Stimulated activated CD8-positive, alpha-beta memory T cell treated with anti-CD3 and anti-CD28 coated beads, Interleukin-7, amount 100 ng/mL, for 48 hours (primary cell): Measurements from ENCODE around the gene WBP2NL.
A peak's percentile ranks its signal among the peaks of the same experiment; 100 is the strongest.
"Not testable (repeated sequence)": the region's sequence is repeated elsewhere in the genome, so short reads cannot be mapped to it uniquely, and the experiment has no call there.

ENCODE experiments used
- DNase-seq, 2 donors: peaks; one replicate each; pipeline ENCODE4 v3.0.0-alpha.2; 2020; ENCODE audit warnings: low read depth in 1 of 2; ENCODE audit errors: extremely low read depth in 1 of 2

WBP2NL gene

DNA sequence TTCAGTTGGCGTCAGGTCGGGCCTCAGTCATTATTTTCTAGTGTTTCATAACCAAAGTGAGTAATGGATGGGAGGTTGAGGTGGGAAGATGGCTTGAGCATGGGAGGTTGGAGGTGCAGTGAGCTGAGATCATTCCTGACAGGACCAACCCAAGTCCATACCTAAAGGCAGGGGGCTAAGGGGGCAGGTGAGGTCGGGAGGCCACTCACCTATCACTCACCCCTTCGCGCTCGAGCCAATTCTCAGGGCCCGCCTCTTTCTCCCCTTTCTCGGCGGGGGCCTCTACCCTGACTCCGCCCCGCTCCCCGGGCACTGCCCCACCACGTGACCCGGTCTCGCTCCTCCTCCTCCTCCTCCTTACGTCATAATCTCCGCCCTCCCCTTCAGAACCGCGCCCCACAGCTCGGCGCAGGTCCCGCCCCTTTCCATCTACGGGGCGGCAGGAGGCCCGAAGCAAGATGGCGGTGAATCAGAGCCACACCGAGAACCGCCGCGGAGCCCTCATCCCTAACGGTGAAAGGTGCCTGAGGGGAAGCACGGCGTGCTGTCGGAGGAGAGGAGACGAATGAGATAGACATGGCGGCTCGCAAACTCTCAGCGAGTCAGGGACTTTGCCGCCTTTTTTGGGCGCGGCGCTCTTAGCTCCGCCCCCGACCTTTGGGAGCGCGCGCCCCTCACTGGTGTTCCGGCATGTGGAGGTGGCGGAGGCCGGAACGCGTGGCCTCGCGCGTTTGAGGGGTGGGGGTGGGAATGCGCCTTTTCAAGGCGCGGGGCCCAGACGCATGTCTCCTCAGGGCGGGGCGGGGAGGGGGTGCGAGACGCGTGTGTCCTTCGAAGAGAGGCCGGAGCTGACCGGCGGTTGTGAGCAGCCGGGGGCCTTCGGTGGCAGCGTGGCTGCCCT lies at the start of gene WBP2NL:
WBP2NL (plus strand) TSS at position 428 of the 901 bp plus-strand sequence; CDS start at position 459, 31 bp downstream.
- DNase-seq = peak; percentile 66 to 80

DNA sequence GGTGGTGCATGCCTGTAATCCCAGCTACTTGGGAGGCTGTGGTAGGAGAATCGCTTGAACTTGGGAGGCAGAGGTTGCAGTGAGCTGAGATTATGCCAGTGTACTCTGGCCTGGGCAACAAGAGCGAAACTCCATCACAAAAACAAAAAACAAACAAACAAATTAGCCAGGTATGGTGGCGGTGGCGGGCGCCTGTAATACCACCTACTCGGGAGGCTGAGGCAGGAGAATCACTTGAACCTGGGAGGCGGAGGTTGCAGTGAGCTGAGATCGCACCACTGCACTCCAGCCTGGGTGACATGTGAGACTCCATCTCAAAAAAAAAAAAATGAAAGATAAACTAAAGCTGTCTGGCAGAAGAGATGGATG lies 49.7 kb upstream of the WBP2NL start:
- DNase-seq = not testable (repeated sequence)

GRCh38 chr22:41949297-41949965 lies 49.2 kb upstream of the WBP2NL start:
- DNase-seq = no peak

- DNase-seq = no peak
Observed at GRCh38 chr22:41951898-41952474, 46.6 kb upstream of the WBP2NL start, which contains the start of gene SMIM45. TSS of gene SMIM45 (plus strand) at chr22:41952150.

GRCh38 chr22:41952713-41953112 lies 45.9 kb upstream of the WBP2NL start:
- DNase-seq = no peak

- no peak for DNase-seq
Observed at GRCh38 chr22:41957941-41958556, 40.5 kb upstream of the WBP2NL start.

GRCh38 chr22:41963453-41964111 lies 35.0 kb upstream of the WBP2NL start:
- DNase-seq = no peak

DNA sequence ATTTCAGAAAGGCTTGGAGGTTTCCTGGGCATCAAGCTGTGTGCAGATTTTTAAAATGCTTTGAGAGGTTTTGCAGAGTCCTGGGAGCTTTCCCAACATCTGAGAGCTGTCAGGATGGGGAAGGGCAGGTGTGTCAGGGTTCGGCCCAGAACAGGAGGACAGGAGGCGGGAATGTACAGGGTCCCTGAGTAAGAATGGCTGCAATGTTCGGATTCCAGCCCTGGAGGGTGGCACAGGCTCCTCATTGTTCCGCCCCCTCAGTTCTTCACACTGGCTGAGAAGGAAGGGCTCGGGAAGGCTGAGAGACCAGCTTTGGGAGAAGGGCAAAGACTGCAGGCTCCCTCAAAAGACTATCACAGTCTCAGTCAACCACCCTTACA lies 34.5 kb upstream of the WBP2NL start:
- DNase-seq = no peak

GRCh38 chr22:41966225-41966606 lies 32.4 kb upstream of the WBP2NL start:
- no peak for DNase-seq

DNA sequence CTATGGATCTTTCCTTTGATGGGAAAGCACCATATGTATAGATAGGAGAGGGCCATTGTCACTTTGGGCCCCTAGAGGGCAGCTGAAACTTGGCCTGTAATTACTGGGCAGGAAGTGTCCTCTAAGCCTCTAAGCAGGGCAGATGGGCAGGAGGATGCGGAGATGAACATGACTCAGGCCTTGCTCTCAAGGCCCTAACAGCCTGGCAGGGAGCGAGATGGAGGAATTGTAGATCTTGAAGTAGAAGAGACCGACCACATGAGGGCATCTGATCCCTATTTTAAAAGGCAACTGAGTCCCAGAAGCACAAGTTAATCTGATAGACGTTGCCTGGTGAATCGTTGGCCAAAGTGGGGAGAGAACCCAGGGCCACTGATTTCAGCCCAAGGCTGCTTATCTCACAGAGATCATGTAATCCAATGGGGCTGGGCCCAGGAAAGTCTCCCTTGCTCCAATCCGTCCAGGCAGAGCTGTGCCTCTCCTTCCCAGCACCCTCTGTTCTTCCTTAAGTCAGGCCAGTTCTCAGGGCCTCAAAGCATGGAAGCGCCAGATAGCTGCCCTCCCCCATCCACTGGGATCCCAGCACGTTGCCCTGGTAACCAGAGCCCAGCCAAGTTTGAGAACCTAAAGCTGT lies 31.9 kb upstream of the WBP2NL start:
- DNase-seq = no peak

- DNase-seq = no peak
Observed at GRCh38 chr22:41968601-41969000, 30.0 kb upstream of the WBP2NL start.

- DNase-seq = no peak
Observed at GRCh38 chr22:41969110-41969646, 29.4 kb upstream of the WBP2NL start, which contains the start of gene SEPTIN3. TSS of gene SEPTIN3 (plus strand) at chr22:41969443. CDS start at chr22:41971493, 2,050 bp downstream.

DNA sequence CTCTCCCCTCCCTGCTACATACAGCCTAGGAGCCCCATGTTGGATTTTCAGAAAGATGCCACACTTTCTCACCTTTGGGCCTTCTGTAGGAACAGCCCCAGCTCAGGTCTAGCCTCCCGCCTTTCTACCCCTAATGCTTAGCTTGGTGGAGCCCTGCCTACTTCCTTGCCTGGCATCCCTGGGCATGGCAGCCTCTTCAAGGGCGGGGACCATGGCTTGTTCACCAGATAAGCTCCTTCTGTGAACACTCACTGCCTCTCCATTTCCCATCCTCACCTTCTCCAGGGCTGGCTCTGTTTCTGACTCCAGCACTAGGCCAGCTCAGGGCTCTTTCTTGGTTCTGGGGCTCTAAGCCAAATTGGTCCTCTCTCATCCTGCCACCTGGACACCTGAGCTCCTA lies 28.0 kb upstream of the WBP2NL start:
- no peak for DNase-seq

GRCh38 chr22:41971431-41971830 lies 27.2 kb upstream of the WBP2NL start:
- DNase-seq = no peak

- no peak for DNase-seq
Observed at GRCh38 chr22:41974691-41975290, 23.8 kb upstream of the WBP2NL start.

DNA sequence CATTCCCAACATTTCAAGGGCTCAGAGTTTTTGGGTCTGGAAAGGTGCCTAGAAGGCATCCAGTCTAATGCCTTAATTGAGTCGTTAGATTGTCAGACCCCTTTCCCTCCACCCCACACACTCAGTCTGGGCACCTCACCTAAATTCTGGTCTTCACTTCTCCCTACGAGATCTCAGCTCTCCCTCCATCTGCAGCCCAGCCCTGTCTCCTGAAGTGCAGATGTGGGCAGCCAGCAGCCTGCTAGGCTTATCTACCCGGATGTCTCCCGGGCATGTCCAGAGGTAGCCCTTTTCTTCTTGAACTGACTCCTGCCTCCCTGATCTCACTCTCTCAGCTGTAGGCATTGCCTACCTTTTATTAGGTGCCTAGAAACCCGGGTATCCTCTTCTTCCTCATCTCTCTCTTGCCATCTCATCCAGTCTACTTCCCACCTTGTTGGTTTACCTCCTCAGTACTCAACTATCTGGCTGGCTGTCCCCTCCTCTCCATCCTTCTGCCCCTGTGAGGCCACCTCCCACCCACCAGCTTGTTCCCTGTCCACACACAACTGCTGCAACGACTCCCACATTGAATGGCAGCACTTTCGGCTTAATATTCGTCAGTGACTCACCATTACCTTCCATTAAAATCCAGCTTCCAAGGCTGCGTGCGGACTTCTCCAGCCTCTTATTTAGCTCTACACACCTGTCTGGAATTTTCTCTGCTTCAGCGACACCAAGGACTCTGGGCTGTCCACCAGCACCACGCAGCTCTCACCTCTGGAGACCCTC lies 23.1 kb upstream of the WBP2NL start:
- no peak for DNase-seq

- no peak for DNase-seq
Observed at GRCh38 chr22:41976070-41976901, 22.3 kb upstream of the WBP2NL start.
